Neural progenitor cell (in vitro differentiated cells): ENCODE measurements around the gene MCM5.

Source experiments
- CTCF ChIP-seq: fragments of 200-600 bp; sonication (generic); IDR thresholded peaks from 2 replicates; pipeline ENCODE4 v1.5.1; 2017; ENCODE audit warnings: antibody characterized with exemption, mild to moderate bottlenecking
- EZH2 ChIP-seq: fragments of 200-600 bp; sonication (generic); IDR thresholded peaks from 2 replicates; pipeline ENCODE4 v1.6.1; 2017; ENCODE audit warnings: antibody characterized with exemption, mild to moderate bottlenecking, moderate library complexity
- EZH2phosphoT487 ChIP-seq: fragments of 200-600 bp; sonication (generic); IDR thresholded peaks from 2 replicates; pipeline ENCODE4 v1.6.1; 2017; ENCODE audit warnings: antibody characterized with exemption

GRCh38 chr22:35443790-35444684, 44.1 kb downstream of the MCM5 start:
- TF ChIP-seq CTCF = no peak
- TF ChIP-seq EZH2phosphoT487 = no peak
- TF ChIP-seq EZH2 = no peak
